SK-N-DZ (cell line): Measurements from ENCODE around the gene RMDN3.

Experiments
- DNase-seq: peaks from one replicate; pipeline ENCODE4 v3.0.0-alpha.2; 2015; ENCODE audit warnings: low spot score

RMDN3 gene

DNA sequence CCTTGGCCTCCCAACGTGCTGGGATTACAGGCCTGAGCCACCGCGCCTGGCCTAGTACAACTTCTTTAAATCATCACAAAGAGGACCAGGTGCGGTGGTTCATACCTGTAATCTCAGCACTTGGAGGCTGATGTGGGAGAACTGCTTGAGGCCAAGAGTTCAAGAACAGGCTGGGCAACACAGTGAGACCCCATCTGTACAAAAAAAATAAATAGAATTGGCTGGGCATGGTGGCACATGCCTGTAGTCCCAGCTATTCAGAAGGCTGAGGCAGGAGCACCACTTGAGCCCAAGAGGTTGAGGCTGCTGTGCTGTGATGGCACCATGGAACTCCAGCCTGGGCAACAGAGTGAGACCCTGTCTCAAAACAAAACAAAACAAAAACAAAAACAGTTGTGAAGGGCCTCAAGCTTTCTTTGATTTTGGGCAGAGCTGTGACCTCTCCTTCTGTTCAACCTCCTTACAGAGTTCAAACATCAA lies 5.9 kb downstream of the RMDN3 start:
- DNase-seq: no peak

DNA sequence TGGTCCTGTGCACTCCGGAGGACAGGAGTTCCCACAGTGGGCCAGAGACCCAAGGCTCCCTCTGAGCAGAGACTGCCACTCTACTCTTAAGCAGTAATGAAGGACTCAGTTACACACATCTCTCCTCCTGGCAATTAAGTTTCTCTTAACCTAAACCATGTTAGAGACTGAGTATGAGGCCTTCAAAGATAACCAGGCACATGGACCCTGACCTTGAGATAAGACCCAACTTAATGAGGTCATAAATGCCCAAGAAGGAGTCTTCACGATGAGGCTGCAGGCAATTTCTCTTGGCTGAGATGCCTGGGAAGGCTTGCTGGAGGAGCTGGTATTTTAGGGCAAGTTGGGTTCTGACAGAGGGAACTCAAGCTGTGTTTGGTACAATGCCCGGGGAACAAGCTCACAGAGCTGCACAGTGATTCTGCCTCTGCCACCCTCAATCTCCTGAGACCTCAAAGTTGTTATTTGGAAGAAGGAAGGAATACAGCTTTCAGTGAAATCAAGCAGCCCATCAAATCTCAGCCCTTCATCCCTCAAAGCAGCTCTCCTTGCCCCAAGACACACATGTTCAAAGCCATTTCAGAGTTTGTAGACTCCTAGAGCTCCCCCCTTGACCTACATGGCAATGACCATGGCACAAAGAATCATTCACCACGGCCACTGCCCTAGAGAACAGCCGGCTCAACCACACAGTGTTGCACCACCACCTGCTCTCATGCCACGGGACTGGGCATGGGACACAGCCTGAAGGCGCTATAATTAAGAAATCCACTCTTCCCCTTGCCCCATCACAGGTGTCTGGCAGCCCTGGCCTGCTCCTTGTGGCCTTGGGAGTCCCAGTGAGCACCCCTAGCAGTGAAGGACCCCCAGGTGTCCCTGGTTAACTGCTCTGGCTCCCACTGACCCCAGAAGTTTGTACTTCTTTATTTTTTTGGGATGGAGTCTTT lies 7.1 kb downstream of the RMDN3 start:
- peak; percentile 37 for DNase-seq

DNA sequence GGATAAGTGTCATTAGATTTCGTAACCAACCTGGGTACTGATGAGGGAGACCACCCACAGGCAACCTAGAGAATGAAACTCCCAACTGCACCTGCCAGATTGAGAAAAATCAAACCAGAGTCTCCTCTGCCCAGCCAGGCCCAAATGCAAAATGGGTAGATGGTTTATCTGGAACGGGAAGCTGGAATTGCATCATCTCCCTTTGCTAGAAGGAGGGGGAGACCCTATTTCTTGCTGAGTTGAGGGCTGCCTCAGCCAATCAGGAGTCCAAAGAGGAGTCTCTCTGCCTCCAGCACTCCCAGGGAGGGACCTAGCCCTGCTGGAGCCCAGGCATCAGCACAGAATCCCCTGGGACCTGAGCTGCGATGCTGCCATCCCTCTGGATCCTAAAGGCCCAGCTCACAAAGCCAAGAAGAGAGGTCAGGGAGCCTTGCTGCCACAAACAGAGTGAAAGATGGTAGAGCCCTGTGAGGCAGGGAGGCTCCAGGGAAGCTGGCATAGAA lies 8.1 kb downstream of the RMDN3 start:
- DNase-seq: peak; percentile 76

DNA sequence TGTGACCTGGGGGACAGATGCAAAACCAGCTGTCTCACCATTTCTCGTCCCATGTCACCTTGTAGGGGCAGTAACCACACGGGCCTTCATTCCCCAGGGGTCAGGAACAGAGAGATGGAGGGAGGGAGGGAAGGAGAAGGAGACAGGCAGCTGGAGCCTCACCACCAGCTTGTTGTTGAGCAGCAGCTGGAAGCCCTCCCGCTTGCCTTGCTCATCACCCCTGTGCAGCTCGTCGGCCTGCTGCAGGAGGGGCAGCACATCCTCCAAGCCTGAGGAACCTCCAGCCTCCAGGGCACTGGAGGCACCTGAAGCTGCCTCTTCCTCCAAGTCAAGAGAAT lies 10.3 kb downstream of the RMDN3 start:
- no peak for DNase-seq

DNA sequence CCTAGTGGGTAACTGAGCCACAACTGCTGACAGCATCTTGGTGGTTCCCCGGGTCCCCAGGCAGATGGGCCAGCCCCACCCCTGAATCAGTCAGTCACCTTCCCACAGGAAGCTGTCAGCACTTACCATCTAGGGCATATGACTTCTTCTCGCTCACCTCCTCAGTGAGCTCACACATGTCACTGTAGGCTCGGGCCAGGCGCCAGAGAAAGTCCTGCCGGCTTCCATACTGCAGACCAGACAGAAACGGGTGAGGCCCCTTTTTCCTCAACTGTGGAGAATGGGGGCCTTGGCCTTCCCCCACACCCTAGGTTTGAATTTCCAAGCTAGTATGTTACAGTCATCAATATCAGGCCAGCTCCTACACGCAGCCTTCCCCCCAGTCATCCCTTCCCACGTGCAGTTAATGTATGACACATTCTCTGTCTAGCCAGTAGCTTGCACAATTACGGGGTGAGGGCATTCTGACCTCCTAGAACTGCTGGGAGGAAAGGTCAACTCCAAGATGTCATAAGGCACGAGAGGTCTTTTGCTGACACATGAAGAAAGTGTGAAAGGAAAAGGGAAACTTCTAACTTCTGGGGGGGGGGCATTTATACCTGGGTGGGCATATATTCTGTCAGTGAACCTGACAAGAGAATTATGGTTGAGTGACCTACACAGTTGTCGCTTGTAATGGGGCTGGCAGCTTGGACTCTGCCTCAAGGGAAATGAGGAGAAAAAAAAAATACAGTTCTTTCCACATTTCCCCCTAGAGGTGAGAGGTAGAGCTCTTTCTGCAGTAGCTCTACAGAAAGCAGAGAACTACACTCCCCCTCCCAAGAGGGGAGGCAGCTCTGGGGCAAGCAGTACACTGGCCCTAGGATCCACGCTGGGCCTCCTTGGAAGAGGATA lies 10.9 kb downstream of the RMDN3 start:
- DNase-seq: no peak

DNA sequence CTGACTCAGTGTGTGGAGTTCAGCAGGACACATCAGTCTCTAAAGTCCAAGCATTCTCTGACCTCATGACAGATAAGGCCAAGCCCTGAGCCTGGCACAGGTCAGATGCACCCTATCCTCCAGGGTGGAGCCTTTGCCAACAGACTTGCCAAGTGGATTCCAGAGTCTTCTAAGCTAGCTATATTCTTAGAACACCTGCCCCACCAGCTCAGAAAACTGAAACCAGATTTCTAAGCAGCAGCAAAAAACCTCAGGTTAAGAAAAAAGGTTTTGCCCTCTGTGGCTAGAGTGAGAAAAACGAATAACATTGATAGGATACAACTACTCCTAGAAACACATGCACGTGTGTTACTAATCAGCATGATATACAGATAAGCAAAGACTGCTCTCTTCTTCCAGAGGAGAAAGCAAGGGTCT lies 11.6 kb downstream of the RMDN3 start:
- DNase-seq: no peak

DNA sequence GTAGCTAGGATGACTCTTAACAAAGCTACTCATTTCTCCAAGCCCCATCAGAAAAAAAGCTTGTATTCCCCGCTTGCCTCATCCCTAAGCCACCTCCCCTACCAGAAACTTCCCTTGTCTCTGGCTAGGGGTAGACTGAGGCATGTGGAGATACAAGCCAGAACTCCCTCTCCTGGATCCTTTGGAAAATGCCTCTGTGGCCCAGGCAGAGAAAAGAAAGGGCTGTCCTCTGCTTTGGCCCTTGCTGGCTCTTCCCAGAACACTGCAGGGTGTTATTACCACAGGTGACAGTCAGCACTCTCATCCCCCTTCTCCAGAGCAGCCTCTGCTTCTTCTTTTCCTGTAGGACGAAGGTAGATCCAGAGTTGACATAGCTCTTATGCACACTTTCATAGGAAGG lies 15.2 kb downstream of the RMDN3 start:
- DNase-seq: no peak

DNA sequence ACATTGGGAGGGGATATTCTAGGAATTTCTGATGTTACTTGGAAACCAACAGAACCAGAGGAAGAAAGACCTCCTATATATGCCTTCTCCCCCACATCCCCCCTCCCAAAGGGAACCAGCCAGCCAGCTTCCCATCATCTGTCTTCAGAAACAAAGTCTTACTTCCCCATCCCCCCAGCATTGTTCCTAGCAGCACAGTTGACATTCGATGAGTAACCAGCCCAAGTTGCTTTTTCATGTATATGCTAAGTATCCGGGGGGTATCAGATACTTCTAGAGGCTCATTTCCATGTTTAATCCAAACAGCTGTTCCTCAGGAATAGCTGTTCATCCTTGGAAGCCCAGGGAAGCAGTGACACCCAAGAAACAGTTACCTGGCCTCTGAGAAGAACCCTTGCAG lies 16.0 kb downstream of the RMDN3 start:
- DNase-seq: no peak

DNA sequence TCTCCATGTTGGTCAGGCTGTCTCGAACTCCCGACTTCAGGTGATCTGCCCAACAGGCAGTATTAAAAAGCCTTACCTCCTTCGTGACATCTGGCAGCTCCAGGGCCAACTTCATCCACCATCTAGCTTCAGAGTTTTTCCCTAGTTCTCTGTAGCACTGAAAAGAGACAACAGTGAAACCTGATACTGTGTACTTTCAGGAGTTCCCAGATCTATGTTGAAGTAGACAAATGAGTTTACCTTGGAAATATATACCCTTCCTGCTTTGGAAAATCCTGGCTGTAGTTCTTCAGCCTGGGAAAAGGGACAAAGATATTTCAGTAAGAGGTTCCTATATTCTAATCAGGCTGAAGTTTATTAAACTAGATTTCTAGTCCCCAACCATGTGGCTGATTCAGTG lies 18.0 kb downstream of the RMDN3 start:
- DNase-seq: no peak

DNA sequence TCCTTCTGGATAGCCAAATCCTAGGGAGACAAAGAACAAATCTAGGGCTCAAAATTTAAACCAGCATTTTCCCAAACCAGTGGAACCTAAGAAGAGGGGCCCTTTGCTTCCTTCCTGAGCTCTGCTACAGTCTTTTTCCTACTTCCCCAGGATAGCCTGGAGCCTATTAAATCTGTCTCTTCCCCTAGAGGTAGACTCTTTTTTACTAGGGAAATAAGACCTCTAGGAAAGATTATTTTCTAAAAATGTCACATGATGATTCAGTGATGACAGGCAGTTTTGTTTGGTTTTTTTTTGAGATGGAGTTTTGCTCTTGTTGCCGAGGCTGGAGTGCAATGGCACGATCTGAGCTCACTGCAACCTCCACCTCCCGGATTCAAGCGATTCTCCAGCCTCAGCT lies 18.5 kb downstream of the RMDN3 start:
- DNase-seq: no peak

DNA sequence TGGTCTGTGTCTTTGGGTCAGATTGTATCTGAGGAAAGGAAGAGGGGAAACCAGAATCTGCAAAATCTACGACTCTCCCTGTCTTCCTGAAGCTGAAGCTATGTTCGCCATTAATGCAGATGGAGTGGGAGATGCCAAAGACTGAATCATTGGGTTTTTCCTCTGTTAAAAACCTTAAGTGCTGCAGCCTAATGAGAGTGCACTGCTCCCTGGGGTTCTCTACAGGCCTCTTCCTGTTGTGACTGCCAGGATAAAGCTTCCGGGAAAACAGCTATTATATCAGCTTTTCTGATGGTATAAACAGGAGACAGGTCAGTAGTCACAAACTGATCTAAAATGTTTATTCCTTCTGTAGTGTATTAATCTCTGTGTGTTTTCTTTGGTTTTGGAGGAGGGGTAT lies 24.0 kb downstream of the RMDN3 start:
- no peak for DNase-seq

DNA sequence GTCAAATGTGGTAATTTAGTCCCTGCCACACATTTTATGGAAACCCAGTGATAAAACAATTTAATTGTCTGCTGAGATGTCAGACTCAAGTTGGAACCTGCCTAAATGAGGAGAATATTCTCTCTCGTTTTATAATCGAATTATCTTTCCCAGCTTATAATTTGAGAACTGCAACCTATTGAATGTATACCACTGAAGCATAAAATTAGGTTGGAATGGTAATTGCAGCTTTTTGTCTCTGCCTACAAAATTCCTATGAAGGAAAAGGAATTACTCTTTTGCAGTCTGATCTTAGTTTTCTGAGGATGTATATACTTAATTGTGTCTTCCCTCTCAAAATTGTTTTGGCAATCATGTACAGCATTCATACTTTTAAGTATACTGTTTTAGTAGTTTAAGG lies 31.1 kb downstream of the RMDN3 start:
- DNase-seq: no peak

DNA sequence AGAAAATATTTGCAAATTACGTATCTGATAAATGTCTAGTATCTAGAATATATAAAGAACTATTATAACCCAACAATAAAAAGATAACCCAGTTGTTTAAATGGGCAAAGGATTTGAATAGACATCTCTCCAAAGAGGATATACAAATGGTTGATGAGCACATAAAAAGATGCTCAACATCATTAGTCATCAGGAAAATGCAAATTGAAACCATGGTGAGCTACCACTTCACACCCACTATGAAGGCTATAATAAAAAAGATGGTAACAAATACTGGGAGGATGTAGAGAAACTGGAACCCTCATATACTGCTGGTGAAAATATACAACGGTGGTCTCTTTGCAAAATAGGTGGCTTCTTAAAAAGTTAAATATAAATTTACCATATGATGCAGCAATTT lies 32.1 kb downstream of the RMDN3 start:
- DNase-seq: no peak

DNA sequence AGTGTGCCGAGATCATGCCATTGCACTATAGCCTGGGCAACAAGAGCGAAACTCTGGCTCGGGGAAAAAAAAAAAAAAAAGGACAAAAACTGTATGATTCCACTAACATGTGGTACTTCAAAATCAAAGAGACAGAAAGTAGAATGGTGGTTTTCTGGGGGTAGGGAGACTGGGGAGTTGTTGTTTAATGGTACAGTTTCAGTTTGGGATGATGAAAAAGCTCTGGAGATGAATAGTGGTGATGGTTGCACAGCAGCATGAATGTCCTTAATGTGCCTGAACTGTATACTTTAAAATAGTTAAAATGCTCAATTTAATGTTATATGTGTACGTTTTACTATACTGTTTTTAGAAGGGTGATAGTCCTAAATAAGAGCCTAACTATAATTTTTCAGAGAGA lies 32.7 kb downstream of the RMDN3 start:
- DNase-seq: no peak

DNA sequence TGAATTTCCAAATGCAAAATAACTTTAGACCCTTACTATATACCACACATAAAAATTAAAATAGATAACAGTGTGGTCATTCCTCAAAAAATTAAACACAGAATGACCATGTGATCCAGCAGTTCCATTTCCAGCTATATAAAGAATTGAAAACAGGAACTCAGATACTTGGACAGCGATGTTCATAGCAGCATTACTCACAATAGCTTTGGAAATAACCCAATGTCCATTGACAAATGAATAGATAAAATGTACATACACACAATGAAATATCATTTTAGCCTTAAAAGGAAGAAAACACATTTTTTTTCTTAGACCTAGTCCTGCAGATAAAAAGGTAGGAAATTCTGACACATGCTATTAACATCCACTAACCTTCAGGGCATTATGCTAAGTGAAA lies 33.4 kb downstream of the RMDN3 start:
- no peak for DNase-seq

DNA sequence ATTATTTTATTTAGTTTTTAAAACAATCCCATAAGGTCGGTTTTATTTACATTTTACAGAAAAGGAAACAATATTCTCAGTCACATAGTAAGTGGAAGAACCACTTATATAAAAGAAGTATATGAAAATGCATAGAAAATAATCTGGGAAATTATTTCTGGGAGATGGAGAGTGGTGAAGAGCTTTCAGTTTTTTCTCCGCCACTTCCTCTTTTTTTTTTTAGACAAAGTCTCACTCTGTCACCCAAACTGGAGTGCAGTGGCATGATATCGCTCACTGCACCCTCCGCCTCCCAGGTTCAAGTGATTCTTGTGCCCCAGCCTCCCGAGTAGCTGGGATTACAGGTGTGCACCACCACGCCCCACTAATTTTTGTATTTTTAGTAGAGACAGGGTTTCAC lies 38.9 kb downstream of the RMDN3 start:
- DNase-seq: no peak

DNA sequence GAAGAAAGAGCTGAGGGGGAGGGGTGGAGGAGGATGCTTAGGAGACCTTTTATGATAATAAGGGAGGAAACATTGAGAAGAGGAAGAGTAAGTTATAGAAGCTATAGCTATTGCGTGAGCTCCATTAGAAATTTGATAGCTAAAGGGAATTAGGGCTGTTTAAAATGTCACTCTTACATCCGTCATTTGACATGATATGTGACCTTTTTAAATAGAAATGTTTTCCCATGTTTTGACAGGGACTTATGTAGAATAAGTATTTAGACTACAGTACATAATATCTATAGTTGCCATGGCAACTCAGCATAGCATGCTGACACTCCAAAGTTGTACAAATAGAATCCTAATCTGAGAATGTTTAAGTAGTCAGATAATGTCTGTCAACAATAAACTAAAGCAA lies 40.9 kb downstream of the RMDN3 start:
- DNase-seq: no peak

DNA sequence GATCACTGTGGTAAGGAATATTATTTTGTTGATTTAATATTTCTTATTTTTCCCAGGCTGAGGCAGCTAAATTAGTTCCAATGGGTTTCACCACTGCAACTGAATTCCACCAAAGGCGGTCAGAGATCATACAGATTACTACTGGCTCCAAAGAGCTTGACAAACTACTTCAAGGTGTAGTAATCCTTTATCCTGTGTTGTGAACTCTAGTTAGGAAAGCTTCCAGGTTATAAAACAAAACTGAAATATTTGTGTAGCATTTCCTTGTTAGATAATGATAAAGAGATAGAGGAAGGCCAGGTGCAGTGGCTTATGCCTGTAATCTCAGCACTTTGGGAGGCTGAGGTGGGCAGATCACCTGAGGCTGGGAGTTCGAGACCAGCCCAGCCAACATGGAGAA lies 48.9 kb downstream of the RMDN3 start:
- no peak for DNase-seq

DNA sequence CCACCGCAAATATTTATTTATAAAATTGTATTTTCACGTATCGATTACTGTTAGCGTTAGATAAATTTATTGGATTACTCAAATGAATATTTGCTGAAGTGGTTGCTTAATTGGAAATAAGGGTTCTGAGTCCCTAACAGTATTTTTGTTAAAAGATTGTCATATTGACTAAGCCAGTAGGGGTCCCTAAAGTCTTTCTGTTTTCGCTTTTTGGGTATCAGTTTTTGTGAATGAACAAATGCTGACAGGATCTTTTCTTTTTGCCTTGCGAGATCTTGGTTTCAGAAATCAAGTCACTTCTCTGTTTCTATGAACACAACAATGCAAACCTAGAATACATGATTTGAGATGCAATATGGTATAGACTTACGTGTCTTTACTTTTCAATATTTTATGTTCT lies 53.0 kb downstream of the RMDN3 start:
- DNase-seq: no peak

DNA sequence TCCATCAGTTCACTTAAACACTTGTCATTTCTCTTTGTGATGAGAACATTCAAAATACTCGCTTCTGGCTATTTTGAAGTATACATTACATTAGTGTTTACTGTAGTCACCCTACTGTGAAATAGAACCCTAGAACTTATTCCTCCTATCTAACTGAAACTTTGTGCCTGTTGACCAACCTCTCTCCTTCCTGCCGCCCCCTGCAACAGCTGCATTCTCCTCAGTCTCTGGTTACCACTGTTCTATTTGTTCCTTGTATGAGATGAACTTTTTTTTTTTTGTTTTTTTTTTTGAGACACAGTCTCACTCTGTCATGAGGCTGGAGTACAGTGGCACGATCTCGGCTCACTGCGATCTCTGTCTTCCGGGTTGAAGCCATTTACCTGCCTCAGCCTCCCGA lies 57.1 kb downstream of the RMDN3 start:
- DNase-seq: no peak

DNA sequence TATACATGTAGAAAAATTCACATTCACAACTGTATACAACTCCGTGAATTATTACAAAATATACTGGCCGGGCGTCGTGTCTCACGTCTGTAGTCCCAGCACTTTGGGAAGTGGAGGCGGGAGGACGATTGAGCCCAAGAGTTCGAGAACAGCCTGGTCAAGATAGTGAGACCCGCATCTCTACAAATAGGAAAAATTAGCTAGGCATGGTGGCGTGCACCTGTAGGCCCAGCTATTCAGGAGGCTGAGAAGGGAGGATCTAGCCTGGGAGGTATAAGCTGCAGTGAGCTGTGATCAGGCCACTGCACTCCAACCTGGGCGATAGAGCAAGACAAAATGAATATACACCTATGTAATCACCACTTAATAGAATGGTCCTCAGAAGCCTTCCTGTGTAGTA lies 58.8 kb downstream of the RMDN3 start:
- DNase-seq: no peak

DNA sequence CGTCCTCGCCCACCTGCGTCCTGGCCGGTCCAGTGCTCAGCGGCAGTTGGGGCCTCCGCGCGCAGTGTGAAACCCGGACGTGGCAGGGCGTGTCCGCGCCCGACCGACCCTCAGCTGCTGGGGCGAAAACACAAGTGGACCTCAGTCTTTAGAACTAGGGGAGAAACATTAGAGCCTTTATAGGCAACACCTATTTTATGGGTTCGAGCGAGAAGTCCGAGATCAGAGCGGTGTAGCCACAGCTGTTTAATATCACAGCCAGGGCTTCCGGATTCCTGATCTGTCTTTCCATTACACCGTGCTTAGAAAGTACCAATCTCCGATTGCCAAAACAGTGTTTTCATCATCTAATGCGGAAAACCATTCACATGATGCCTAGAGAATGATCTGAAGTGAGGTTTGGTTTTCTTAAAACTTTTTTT lies 59.6 kb downstream of the RMDN3 start:
- DNase-seq: no peak
